Activated naive CD4-positive, alpha-beta T cell treated with anti-CD3 and anti-CD28 coated beads for 36 hours (primary cell): ENCODE measurements around the gene GTSE1. TPM values are rescaled to one million over a fixed set of nuclear protein-coding genes. Genes with fewer than 3 reads are reported as not detected.

Source experiments
- CTCF ChIA-PET: fragments of 350-600 bp; sonication (Branson Sonifier 250); formaldehyde crosslinking; loops from one replicate; lab custom pipeline; 2021; ENCODE audit warnings: antibody characterized with exemption; lab: Charles Lee
- DNase-seq: peaks from one replicate; pipeline ENCODE4 v3.0.0-alpha.2; 2020
- H3K27ac Mint-ChIP-seq: one replicate; pipeline ENCODE4 v1.8.0; 2021; ENCODE audit warnings: mild to moderate bottlenecking, mixed read lengths
- H3K27me3 Mint-ChIP-seq: one replicate; pipeline ENCODE4 v1.8.0; 2021; ENCODE audit warnings: low read depth, mixed read lengths
- H3K36me3 Mint-ChIP-seq: one replicate; pipeline ENCODE4 v1.8.0; 2021; ENCODE audit warnings: low read depth, mixed read lengths
- H3K4me1 Mint-ChIP-seq: one replicate; pipeline ENCODE4 v1.8.0; 2021; ENCODE audit warnings: low read depth, mixed read lengths
- H3K4me3 Mint-ChIP-seq: one replicate; pipeline ENCODE4 v1.8.0; 2021; ENCODE audit warnings: mild to moderate bottlenecking, moderate library complexity, mixed read lengths
- H3K9me3 Mint-ChIP-seq: one replicate; pipeline ENCODE4 v1.8.0; 2021; ENCODE audit warnings: mixed read lengths
- intact Hi-C: fragments of 100-400 bp; cut with micrococcal nuclease; formaldehyde crosslinking; loops from one replicate; pipeline ENCODE4 v1.15.1; 2023
- total RNA-seq, 2 experiments: library from RNA; stranded (reverse); gene quantifications; one replicate each; pipeline ENCODE4 v1.2.3, GENCODE V29; 2021

Gene GTSE1, protein sequence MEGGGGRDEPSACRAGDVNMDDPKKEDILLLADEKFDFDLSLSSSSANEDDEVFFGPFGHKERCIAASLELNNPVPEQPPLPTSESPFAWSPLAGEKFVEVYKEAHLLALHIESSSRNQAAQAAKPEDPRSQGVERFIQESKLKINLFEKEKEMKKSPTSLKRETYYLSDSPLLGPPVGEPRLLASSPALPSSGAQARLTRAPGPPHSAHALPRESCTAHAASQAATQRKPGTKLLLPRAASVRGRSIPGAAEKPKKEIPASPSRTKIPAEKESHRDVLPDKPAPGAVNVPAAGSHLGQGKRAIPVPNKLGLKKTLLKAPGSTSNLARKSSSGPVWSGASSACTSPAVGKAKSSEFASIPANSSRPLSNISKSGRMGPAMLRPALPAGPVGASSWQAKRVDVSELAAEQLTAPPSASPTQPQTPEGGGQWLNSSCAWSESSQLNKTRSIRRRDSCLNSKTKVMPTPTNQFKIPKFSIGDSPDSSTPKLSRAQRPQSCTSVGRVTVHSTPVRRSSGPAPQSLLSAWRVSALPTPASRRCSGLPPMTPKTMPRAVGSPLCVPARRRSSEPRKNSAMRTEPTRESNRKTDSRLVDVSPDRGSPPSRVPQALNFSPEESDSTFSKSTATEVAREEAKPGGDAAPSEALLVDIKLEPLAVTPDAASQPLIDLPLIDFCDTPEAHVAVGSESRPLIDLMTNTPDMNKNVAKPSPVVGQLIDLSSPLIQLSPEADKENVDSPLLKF
- total RNA-seq = 10 to 100 TPM; 39.7 to 39.8 TPM

GRCh38 chr22:46296257-46297150 is at the start of gene GTSE1:
TSS of gene GTSE1 (plus strand) at chr22:46296870. CDS start at chr22:46297401, 531 bp downstream.
- Mint-ChIP-seq H3K36me3 (peaks cover 31% of the 10 kb centered on the region), H3K9me3 (peaks cover 1% of the 10 kb centered on the region), H3K27me3 (peaks cover 7% of the 10 kb centered on the region), H3K27ac (peak within 1 kb of the TSS; percentile 90), H3K4me1 (peaks cover 25% of the 10 kb centered on the region), H3K4me3 (peak within 1 kb of the TSS; percentile 93)
- intact Hi-C loops = loop anchor here (1.0 to 5.0 kb wide), 8 partner anchors 38 to 284 kb away; partner anchors contain the start of genes CDPF1 and TRMU
- DNase-seq = peak; percentile 99
- CTCF ChIA-PET = interaction anchor here (0.7 to 1.7 kb wide), 5 partner anchors 11 to 174 kb away, joined by 3 to 10 read pairs (median 4); no protein-coding TSS in a partner anchor

DNA sequence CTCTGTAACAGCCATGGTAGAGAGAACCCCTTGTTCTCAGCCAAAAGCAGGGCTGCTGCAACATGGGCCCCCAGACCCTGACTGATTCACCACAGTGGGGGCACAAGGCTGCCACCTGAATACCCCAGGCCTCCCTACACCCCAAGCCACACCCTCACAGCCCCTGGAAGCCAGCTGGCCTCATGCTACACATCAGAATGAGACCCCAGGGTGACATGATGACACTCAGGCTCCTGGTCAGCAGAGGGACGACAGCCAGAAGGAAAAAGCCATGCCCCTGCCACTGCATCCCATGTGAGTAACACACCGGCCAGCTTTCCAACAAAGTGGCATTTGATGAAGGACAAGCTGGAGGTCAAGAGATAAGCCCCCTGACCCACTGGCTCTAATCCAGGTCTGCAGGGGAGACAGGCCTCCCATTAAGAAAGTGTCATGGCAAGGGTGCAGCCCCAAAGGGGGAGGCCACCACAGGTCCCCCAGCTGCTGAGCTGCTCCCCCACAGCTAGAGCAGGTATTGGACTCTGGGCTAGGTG is 49.2 kb upstream of the GTSE1 start:
- H3K27me3 Mint-ChIP-seq = no peaks in the 10 kb centered on the region
- DNase-seq = no peak
- peaks cover 20% of the 10 kb centered on the region for H3K4me1 Mint-ChIP-seq
- H3K9me3 Mint-ChIP-seq = no peaks in the 10 kb centered on the region
- peaks cover 2% of the 10 kb centered on the region for H3K36me3 Mint-ChIP-seq
- intact Hi-C loops = no loop called here
- H3K27ac Mint-ChIP-seq = no peak overlapping the region
- CTCF ChIA-PET = no interaction called here
- no peak overlapping the region for H3K4me3 Mint-ChIP-seq

DNA sequence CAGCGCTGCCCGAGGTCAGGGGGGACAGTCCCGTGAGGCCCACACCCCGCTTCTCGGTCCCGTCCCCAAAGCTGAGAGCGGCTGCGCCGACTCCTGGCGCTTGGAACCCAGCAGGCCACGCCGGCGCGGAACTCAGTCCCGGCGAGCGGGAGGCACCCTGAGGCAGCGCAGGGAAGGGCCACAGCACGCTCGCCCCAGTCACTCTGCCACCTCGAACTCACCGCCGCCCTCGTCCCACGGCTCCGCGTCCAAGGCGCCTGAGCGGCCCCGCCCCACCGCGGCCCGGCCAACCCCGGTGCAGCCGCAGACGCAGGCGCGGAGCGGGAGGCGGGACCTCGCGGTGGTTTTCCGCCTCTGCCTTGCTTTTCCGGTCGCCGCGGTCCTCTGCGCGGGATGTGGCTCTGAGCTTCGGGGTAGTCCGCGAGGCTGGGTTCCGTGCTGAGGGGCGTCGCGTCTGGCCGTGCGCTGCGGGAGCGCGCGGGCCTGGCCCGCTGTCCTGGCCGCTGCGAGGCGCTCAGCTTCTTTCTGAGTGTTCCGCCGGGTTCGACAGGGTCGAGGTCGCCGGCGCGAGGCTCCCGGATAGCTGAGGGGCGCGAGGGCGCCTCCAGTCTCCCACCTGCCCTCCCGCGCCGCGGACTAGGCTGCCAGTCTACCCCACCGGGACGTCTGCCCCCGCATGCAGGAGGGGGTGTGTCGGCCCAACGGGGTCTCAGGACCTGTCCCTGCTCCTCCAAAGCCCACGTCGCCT is 46.5 kb upstream of the GTSE1 start, which contains the start of gene CDPF1:
TSS of gene CDPF1 (minus strand) at position 259 of the 748 bp plus-strand sequence. CDS start 2,009 bp downstream, outside the sequence.
- DNase-seq = peak; percentile 91
- Mint-ChIP-seq H3K4me3 (peak within 1 kb of the TSS; percentile 80), H3K27ac (peak within 1 kb of the TSS; percentile 41), H3K9me3 (no peaks in the 10 kb centered on the region), H3K36me3 (no peaks in the 10 kb centered on the region), H3K4me1 (peaks cover 26% of the 10 kb centered on the region), H3K27me3 (no peaks in the 10 kb centered on the region)
- intact Hi-C loops = loop anchor here (1.0 kb wide), 2 partner anchors 46 to 215 kb away; partner anchors contain the start of gene GTSE1
- CTCF ChIA-PET = no interaction called here

DNA sequence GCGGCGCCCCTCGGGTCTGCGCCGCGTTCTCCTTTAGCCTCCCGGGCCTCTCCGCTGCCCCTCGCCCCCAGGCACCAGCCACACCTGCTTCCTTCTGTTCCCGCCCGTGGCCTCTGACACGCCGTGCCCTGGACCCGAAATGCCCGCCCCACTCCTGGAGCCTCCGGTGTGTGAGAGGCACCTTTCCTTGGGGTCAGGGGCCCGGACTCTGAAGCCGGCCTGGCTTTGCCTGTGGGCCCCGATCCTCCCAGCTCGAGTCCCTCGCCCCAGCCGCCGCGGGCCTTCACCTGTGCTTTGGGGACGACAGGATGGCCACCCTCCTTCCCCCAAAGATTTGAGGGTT is 45.9 kb upstream of the GTSE1 start:
- Mint-ChIP-seq H3K36me3 (no peaks in the 10 kb centered on the region), H3K27me3 (no peaks in the 10 kb centered on the region), H3K4me1 (peaks cover 26% of the 10 kb centered on the region), H3K9me3 (no peaks in the 10 kb centered on the region), H3K4me3 (peak overlapping the region; percentile 80), H3K27ac (peak overlapping the region; percentile 41)
- intact Hi-C loops = loop anchor here (1.0 kb wide), 2 partner anchors 46 to 215 kb away; partner anchors contain the start of gene GTSE1
- CTCF ChIA-PET = no interaction called here
- peak; percentile 25 for DNase-seq

GRCh38 chr22:46251266-46251665 is 45.4 kb upstream of the GTSE1 start:
- no peaks in the 10 kb centered on the region for H3K36me3 Mint-ChIP-seq
- peaks cover 26% of the 10 kb centered on the region for H3K4me1 Mint-ChIP-seq
- H3K4me3 Mint-ChIP-seq = peak overlapping the region; percentile 80
- H3K27ac Mint-ChIP-seq = peak overlapping the region; percentile 41
- no peaks in the 10 kb centered on the region for H3K27me3 Mint-ChIP-seq
- intact Hi-C loops = no loop called here
- no peak for DNase-seq
- CTCF ChIA-PET = no interaction called here
- H3K9me3 Mint-ChIP-seq = no peaks in the 10 kb centered on the region

- Mint-ChIP-seq H3K4me1 (peaks cover 24% of the 10 kb centered on the region), H3K4me3 (peak overlapping the region; percentile 80), H3K27me3 (no peaks in the 10 kb centered on the region), H3K36me3 (no peaks in the 10 kb centered on the region), H3K27ac (no peak overlapping the region), H3K9me3 (peaks cover 2% of the 10 kb centered on the region)
- intact Hi-C loops = loop anchor here (2.0 kb wide), 1 partner anchor 15 kb away; no protein-coding TSS in a partner anchor
- CTCF ChIA-PET = no interaction called here
- no peak for DNase-seq
Observed at GRCh38 chr22:46251816-46252380, 44.8 kb upstream of the GTSE1 start.

DNA sequence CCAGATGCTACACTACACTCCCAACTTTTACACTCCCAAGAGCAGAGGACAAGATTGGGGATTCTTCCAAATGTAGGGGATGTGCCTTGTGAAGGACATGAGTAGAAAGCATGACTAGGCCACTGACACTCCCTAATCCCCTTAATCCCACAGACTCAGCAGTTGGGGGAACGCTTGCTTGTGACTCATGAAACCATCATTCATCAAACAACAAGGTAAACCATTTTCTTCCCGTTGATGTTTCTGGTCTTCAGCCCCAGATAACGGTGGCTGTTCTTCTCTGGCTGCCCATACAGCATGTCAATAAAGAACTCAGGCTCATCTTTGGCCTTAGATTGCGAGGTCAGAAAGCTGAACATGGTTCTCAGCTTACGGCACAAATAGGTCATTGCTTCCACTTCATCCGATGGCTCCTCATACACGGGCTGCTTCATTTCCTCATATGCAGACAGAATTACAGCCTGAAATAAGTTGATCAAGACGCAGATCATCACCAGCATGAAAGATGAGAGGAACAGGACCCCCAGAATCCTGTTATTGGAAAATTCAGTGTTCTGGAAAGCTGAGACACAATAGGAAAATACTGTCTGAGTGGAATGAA is 40.2 kb upstream of the GTSE1 start:
- CTCF ChIA-PET = no interaction called here
- intact Hi-C loops = no loop called here
- Mint-ChIP-seq H3K4me1 (peaks cover 14% of the 10 kb centered on the region), H3K27ac (no peak overlapping the region), H3K9me3 (peaks cover 4% of the 10 kb centered on the region), H3K27me3 (peaks cover 26% of the 10 kb centered on the region), H3K36me3 (no peaks in the 10 kb centered on the region), H3K4me3 (no peak overlapping the region)
- no peak for DNase-seq

DNA sequence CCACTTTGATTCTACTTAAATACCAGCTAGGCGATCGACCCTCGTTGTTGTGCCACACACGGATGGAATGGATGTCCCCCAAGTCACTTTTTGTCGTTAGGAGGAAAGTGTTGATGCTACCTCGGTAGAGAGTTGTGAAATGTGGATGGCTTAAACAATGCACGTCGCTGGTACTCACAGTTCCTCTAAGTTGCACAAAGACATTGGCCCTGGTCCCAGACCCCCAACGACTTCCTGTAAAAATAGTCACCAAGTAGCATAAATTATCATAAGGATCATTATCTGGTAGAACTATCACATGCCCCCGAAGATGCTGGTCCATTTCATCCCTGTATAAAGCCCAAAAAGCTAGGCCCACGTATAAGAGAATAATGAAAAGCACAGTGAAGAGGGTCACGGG is 37.3 kb upstream of the GTSE1 start:
- no peak overlapping the region for H3K27ac Mint-ChIP-seq
- peaks cover 49% of the 10 kb centered on the region for H3K27me3 Mint-ChIP-seq
- CTCF ChIA-PET = no interaction called here
- no peak overlapping the region for H3K4me3 Mint-ChIP-seq
- peaks cover 5% of the 10 kb centered on the region for H3K9me3 Mint-ChIP-seq
- peaks cover under 1% of the 10 kb centered on the region for H3K4me1 Mint-ChIP-seq
- intact Hi-C loops = no loop called here
- H3K36me3 Mint-ChIP-seq = no peaks in the 10 kb centered on the region
- no peak for DNase-seq

DNA sequence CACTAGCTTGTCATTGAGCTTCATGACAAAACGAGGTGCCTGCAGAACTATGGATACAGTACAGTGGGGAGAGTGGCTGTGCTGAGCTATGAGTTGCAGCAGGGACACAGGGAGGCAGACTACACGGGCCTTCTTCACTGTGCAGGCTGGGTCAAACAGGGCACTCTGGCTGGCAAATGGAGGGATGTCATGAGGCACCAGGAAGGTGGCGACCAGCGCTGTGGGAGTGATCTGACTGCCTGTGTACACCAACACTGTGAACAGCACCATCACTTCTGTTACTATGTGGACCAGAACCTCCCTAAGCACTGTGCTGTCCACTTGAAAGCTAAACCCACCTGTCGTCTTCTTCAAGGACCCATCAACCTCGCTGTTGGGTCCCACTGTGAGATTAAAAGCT is 36.6 kb upstream of the GTSE1 start:
- peaks cover 6% of the 10 kb centered on the region for H3K9me3 Mint-ChIP-seq
- H3K36me3 Mint-ChIP-seq = no peaks in the 10 kb centered on the region
- DNase-seq = no peak
- no peak overlapping the region for H3K4me3 Mint-ChIP-seq
- H3K27me3 Mint-ChIP-seq = peaks cover 54% of the 10 kb centered on the region
- intact Hi-C loops = no loop called here
- H3K4me1 Mint-ChIP-seq = no peaks in the 10 kb centered on the region
- H3K27ac Mint-ChIP-seq = no peak overlapping the region
- CTCF ChIA-PET = interaction anchor here (0.6 kb wide), 1 partner anchor 11 kb away, joined by 7 read pairs; no protein-coding TSS in a partner anchor

DNA sequence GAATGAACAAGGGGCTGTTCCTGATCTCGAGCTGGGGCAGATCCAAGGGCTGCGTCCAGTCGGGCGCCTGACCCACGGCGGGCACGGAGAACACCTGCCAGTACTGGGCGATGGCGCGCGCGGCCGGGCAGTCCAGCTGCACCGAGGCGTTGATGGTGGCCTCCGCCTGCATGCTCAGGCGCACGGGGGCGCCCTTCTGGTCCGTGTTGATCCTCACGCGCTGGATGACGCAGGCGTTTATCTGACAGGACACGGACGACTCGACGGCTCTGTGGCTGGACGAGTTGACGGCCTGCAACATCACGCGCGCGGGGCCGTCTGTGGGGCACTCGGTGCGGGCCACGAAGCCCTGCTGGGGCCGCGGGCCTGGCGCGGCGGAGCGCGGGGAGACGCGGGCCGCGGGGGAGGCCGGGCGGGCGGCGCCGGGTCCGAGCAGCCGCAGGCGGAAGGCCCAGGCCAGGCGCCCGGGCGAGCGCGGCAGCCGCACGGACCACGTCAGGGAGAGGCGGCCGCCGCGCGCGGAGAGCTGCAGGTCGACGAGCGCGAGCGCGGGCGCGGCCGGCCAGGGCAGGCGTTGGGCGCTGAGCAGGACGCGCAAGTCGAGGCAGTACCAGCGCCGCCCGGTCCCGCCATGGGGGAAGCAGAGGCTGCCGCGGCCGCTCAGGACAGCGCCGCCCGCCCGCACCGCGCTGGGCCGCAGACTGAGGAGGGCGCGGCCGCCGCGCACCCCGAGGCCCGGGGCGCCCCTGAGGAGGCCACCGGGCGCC is 34.0 kb upstream of the GTSE1 start:
- H3K9me3 Mint-ChIP-seq = peaks cover 6% of the 10 kb centered on the region
- CTCF ChIA-PET = no interaction called here
- intact Hi-C loops = no loop called here
- H3K27me3 Mint-ChIP-seq = peaks cover 69% of the 10 kb centered on the region
- no peaks in the 10 kb centered on the region for H3K36me3 Mint-ChIP-seq
- peak; percentile 49 for DNase-seq
- H3K27ac Mint-ChIP-seq = no peak overlapping the region
- H3K4me1 Mint-ChIP-seq = peaks cover 4% of the 10 kb centered on the region
- H3K4me3 Mint-ChIP-seq = no peak overlapping the region
